Measurements from ENCODE around the gene PTPRE. TPM values are rescaled to one million over a fixed set of nuclear protein-coding genes. Genes with fewer than 3 reads are reported as not detected.

The PTPRE gene
- total and polyA plus RNA-seq, 2 of the 4 experiments (the other 2 are of a cell fraction): 0.34 to 0.54 TPM

DNA sequence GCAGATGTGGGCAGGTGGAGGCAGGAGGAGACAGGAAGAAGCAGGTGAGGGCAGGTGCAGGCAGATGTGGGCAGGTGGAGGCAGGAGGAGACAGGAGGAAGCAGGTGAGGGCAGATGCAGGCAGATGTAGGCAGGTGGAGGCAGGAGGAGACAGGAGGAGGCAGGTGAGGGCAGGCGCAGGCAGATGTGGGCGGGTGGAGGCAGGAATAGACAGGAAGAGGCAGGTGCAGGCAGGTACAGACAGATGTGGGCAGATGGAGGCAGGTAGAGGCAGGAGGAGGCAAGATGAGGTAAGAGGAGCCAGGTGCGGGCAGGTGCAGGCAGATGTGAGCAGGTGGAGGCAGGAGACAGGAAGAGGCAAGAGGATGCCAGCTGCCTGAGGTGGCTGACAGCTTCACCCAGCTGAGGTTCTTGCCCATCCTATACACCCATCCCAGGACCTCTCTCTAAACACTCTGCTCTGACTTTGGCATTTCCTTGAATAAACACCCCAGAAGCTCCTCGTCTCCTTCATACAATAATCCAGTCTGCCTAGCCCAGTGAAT, 33.0 kb downstream of the PTPRE start:
- Histone ChIP-seq H3K27ac (ENCODE audit: insufficient read depth, low read length) (no peak overlapping the region), H3K4me3 (ENCODE audit: insufficient read depth, low read depth, low read length) (no peak overlapping the region), H3K4me1 (ENCODE audit: control insufficient read depth, insufficient read depth, low read length) (no peaks in the 10 kb centered on the region), H4K20me1 (ENCODE audit: insufficient read depth, low read length) (no peaks in the 10 kb centered on the region; the same call in 1 of the 2 replicates), H4K91ac (ENCODE audit: insufficient read depth, low read depth, low read length) (no peak overlapping the region), H2BK120ac (ENCODE audit: low read depth, low read length) (no peak overlapping the region), H3K27me3 (ENCODE audit: control insufficient read depth, insufficient read depth, low read length) (no peaks in the 10 kb centered on the region), H3K9me1 (ENCODE audit: insufficient read depth, low read length) (no peaks in the 10 kb centered on the region), H3K9me3 (ENCODE audit: control insufficient read depth, insufficient read depth, low read length) (no peaks in the 10 kb centered on the region), H3K23ac (ENCODE audit: low read depth, low read length) (no peak overlapping the region), H3K18ac (ENCODE audit: low read depth, low read length) (no peak overlapping the region), H2BK20ac (ENCODE audit: low read depth, low read length) (no peak overlapping the region), H3K4ac (ENCODE audit: low read depth, low read length) (no peak overlapping the region), H3K4me2 (ENCODE audit: low read depth, low read length) (no peak overlapping the region), H3K79me1 (ENCODE audit: low read depth in 1 of 2, low read length in 2 of 2) (no peaks in the 10 kb centered on the region), H2AK9ac (replicated peaks; ENCODE audit: low read depth, low read length, poor library complexity) (no peak overlapping the region), H3K9ac (ENCODE audit: low read depth, low read length) (no peak overlapping the region), H3K14ac (replicated peaks; ENCODE audit: low read depth, low read length) (no peak overlapping the region), H2AFZ (replicated peaks; ENCODE audit: low read length, poor library complexity) (no peak overlapping the region), H2AK5ac (ENCODE audit: low read depth, low read length) (no peak overlapping the region), H2BK5ac (ENCODE audit: low read depth, low read length, poor library complexity, severe bottlenecking) (no peak overlapping the region), H3K36me3 (ENCODE audit: control insufficient read depth, insufficient read depth, low read length) (no peaks in the 10 kb centered on the region), H4K5ac (ENCODE audit: low read depth, low read length) (no peak overlapping the region), H3K56ac (ENCODE audit: extremely low read depth, insufficient read depth, low read length) (no peak overlapping the region), H4K8ac (ENCODE audit: low read depth in 2 of 2, low read length in 2 of 2) (no peak overlapping the region), H2BK15ac (ENCODE audit: low read depth, low read length) (no peak overlapping the region)
- dilution Hi-C loops (cut with HindIII; ENCODE audit: low sequenced_read_pairs, unreplicated experiment) (no loop called here), intact Hi-C loops (cut with micrococcal nuclease) (no loop called here), in situ Hi-C loops (cut with MboI; ENCODE audit: low sequenced_read_pairs) (no loop called here)
- CTCF ChIA-PET: no interaction called here
- no peak for DNase-seq
- POLR2A ChIA-PET (ENCODE audit: unreplicated experiment): no interaction called here
- no peak for ATAC-seq (ENCODE audit: low read depth)
- BruUV-seq (replicated peaks): no TSS peak
- TF ChIP-seq CEBPB (IDR thresholded peaks at IDR 0.05; ENCODE audit: low read depth, low read length) (no peak), SMC3 (IDR thresholded peaks at IDR 0.05; ENCODE audit: low read depth, low read length) (no peak), NFE2L2 (IDR thresholded peaks at IDR 0.05; ENCODE audit: low read depth, low read length) (no peak), MAZ (IDR thresholded peaks at IDR 0.05; ENCODE audit: borderline replicate concordance, low read depth, low read length) (no peak), MAFK (IDR thresholded peaks at IDR 0.05; ENCODE audit: low read depth, low read length) (no peak)
- 44% methylated on average over 3 of the region's 4 CpGs; no CpG with 5 or more reads in 1 of the 2 experiments for WGBS, 2 experiments (ENCODE audit: extremely low coverage in 2 of 2, insufficient read length in 1 of 2)
